Measurements from ENCODE around the gene CRYBG2.

DNA sequence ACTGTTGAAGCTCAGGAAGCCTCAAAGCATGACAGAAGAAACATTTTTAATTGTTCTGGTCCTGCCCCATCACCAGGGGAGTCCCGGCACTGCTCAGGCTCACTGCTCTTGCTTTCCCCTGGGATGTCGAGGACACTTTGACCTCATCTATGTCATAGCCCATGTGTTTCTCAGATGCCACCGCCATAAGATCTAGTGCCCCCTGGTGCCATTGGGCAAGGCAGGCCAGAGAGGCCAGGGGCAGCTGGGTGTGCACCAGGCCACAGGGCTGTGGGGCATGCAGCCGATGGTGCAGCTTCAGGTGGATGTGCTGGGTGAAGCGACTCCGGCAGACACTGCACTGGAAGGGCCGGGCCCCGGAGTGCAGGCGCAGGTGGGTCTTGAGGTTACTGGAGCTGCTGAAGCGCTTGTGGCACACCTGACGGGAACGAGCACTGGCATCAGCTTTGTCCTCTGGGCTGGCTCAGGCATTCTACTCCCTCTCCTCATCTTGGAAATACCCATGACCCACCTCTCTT is 7.7 kb upstream of the CRYBG2 start:
- TF ChIP-seq, protein P1, sequence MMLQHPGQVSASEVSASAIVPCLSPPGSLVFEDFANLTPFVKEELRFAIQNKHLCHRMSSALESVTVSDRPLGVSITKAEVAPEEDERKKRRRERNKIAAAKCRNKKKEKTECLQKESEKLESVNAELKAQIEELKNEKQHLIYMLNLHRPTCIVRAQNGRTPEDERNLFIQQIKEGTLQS (IDR thresholded peaks at IDR 0.05; ENCODE audit: borderline replicate concordance, extremely low read depth, low read depth, low read length) = no peak
- TF ChIP-seq, protein P2, sequence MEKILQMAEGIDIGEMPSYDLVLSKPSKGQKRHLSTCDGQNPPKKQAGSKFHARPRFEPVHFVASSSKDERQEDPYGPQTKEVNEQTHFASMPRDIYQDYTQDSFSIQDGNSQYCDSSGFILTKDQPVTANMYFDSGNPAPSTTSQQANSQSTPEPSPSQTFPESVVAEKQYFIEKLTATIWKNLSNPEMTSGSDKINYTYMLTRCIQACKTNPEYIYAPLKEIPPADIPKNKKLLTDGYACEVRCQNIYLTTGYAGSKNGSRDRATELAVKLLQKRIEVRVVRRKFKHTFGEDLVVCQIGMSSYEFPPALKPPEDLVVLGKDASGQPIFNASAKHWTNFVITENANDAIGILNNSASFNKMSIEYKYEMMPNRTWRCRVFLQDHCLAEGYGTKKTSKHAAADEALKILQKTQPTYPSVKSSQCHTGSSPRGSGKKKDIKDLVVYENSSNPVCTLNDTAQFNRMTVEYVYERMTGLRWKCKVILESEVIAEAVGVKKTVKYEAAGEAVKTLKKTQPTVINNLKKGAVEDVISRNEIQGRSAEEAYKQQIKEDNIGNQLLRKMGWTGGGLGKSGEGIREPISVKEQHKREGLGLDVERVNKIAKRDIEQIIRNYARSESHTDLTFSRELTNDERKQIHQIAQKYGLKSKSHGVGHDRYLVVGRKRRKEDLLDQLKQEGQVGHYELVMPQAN (conservative IDR thresholded peaks at IDR 0.05) = no peak
- TF ChIP-seq ZNF274 (IDR thresholded peaks at IDR 0.05; ENCODE audit: insufficient read depth, insufficient read length) (no peak), CREB1 (IDR thresholded peaks at IDR 0.05; ENCODE audit: low read depth) (no peak), SMARCA5 (IDR thresholded peaks at IDR 0.05) (no peak)
- TF ChIP-seq, protein P3, sequence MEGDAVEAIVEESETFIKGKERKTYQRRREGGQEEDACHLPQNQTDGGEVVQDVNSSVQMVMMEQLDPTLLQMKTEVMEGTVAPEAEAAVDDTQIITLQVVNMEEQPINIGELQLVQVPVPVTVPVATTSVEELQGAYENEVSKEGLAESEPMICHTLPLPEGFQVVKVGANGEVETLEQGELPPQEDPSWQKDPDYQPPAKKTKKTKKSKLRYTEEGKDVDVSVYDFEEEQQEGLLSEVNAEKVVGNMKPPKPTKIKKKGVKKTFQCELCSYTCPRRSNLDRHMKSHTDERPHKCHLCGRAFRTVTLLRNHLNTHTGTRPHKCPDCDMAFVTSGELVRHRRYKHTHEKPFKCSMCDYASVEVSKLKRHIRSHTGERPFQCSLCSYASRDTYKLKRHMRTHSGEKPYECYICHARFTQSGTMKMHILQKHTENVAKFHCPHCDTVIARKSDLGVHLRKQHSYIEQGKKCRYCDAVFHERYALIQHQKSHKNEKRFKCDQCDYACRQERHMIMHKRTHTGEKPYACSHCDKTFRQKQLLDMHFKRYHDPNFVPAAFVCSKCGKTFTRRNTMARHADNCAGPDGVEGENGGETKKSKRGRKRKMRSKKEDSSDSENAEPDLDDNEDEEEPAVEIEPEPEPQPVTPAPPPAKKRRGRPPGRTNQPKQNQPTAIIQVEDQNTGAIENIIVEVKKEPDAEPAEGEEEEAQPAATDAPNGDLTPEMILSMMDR (IDR thresholded peaks at IDR 0.05 in 2 of 3, conservative IDR thresholded peaks at IDR 0.05 in 1 of 3; ENCODE audit: control insufficient read depth in 2 of 3, extremely low read depth in 1 of 3, insufficient read depth in 1 of 3, low read depth in 3 of 3, low read length in 3 of 3) = no peak
- TF ChIP-seq, protein P4, sequence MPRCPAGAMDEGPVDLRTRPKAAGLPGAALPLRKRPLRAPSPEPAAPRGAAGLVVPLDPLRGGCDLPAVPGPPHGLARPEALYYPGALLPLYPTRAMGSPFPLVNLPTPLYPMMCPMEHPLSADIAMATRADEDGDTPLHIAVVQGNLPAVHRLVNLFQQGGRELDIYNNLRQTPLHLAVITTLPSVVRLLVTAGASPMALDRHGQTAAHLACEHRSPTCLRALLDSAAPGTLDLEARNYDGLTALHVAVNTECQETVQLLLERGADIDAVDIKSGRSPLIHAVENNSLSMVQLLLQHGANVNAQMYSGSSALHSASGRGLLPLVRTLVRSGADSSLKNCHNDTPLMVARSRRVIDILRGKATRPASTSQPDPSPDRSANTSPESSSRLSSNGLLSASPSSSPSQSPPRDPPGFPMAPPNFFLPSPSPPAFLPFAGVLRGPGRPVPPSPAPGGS (IDR thresholded peaks at IDR 0.05; ENCODE audit: borderline replicate concordance, insufficient read depth, low read depth, low read length, poor library complexity, severe bottlenecking) = no peak

Data from GM12878 (cell line).